Stimulated activated CD4-positive, alpha-beta T cell treated with anti-CD3 and anti-CD28 coated beads, Interleukin-12 subunit alpha, Interleukin-12 subunit beta, amount 100 ng/mL, for 24 hours (primary cell): ENCODE results near the gene MEGF9.
"Not testable (repeated sequence)": the region's sequence is repeated elsewhere in the genome, so short reads cannot be mapped to it uniquely, and the experiment has no call there.

Experiments used
- DNase-seq, 2 experiments: peaks; one replicate each; pipeline ENCODE4 v3.0.0-alpha.2; 2020; ENCODE audit warnings: low read depth in 2 of 2

Gene MEGF9

DNA sequence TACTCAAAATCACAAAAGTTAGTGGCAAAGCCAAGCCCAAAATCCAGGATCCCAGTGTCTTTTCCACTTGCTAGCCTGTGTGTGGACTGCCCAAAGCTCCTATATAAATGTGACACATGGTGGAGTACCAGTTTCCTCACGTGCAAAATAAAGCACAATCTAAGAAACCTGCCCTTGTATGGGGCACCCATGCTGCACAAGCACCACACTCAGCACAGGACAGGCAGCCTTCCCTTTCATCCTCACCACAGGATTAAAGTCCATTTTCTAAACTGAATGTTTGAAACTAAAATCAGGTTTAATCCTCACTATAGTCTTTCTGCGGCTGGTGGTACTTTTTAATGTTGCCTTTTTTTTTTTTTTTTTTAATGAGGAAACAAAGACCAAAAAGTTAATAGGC lies 139.8 kb downstream of the MEGF9 start:
- DNase-seq, result no peak

- no peak for DNase-seq
Measured at GRCh38 chr9:120572472-120572871, 141.8 kb downstream of the MEGF9 start.

- no peak for DNase-seq
Measured at GRCh38 chr9:120571443-120572257, 142.6 kb downstream of the MEGF9 start.

DNA sequence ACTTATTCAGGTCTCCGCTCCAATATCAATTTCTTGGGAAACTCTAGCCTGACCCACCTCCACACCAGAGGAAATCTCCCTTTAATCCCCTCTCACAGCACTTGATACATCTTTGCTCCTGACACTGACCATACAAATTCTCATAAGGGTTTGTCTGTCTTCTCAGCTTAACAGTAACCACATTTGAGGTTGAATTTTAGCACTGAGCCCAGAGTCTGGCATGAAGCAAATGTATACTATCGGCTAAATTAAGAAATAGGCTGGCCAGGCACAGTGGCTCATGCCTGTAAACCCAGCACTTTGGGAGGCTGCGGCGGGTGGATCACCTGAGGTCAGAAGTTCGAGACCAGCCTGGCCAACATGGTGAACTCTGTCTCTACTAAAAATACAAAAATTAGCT lies 144.0 kb downstream of the MEGF9 start:
- DNase-seq, result no peak

- DNase-seq, result no peak
Measured at GRCh38 chr9:120569556-120569955, 144.7 kb downstream of the MEGF9 start.

- no peak for DNase-seq
Measured at GRCh38 chr9:120568816-120569215, 145.5 kb downstream of the MEGF9 start.

DNA sequence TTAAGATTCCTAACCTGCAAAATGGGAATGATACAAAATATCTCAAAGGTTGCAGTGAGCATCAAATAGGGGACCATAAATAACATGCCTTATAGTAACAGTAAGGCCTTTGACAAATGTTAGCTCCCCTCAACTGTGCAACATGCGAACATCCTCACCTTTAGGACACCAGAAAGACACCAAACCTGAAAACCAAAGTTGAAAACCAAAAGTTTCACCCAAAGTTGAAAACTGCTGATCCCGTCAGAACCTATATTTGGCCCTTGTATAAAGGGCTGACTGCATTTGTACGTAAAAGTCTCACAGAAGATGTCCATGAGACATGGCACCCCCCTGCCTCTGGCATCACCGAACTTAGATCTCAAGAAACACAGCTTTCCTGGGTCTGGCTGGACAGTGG lies 146.4 kb downstream of the MEGF9 start:
- DNase-seq, result no peak

DNA sequence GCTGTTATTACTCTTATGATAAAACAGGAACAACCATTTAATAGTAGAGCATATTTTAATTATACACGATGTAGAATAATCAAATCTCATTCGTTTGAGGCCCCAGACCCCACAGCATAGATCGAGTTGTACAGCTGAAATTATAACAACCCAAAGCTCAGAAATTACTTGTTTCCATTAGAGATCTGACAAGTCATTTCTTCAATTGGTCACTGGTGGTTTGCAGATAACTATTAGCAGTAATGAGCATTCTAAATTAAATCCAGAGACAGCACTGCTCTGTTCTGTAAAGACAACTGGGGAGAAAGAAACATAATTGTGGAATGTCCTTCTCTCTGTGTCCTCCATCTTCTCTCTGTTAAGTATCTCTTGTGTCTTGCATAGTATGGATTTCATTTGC lies 147.2 kb downstream of the MEGF9 start:
- no peak for DNase-seq

- DNase-seq, result no peak
Measured at GRCh38 chr9:120564589-120564988, 149.7 kb downstream of the MEGF9 start.

GRCh38 chr9:120562861-120563443 lies 151.3 kb downstream of the MEGF9 start:
- no peak for DNase-seq

DNA sequence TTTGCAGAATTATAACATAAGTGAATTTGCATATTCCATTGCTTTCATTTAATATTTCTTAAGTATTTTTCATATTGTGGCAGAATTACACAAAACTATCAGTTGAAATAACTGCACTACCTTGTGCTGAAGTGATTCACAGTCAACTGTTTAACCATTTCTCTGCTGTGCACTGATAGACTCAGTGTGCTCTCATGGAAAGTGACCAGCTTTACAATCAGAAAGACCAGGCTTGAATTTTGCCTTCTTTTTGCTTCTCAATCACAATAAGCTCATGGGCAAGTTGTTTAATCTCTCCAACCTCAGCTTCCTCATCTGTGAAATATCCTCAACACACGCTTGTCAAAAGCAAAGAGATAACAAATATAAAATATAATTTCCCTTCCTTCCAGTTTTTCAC lies 152.6 kb downstream of the MEGF9 start:
- DNase-seq, result no peak

GRCh38 chr9:120559546-120559945 lies 154.7 kb downstream of the MEGF9 start:
- DNase-seq, result no peak

GRCh38 chr9:120558454-120558853 lies 155.8 kb downstream of the MEGF9 start:
- no peak for DNase-seq

DNA sequence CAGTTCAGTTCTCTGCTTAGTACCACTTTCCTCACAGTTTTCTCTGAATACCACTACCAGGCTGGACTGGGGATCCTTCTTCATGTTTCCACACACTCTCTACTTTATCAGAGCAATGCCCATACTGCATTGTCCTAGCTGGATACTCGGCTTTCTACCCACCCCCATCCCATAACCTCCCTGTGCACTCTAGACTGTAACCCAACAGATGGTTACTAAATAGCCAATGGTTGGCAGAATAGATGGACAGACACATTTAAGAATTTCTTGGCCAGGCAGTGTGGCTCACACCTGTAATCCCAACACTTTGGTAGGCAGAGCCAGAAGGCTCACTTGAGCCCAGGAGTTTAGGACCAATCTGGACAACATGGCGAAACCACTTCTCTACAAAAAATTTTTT lies 157.1 kb downstream of the MEGF9 start:
- DNase-seq, result no peak

DNA sequence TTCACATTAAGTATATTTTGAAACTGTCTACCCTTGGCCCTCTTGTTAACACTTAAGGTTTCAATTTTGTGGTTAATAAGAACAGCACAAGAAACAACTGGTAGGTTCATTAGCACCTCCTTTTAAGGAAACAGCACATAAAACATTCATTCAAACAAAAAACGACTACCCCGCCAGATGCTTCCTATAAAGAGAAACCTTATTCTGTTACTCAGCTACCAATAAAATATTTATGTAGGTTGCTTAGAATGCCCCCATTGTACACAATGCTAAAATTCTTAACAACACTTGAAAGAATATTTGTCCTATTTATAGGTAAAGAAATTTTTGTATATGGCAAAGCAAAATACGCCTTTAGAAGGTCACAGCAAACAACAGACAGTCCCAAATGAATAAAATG lies 157.5 kb downstream of the MEGF9 start:
- DNase-seq, result no peak

- DNase-seq, result no peak
Measured at GRCh38 chr9:120555839-120556238, 158.4 kb downstream of the MEGF9 start.

- not testable (repeated sequence) for DNase-seq
Measured at GRCh38 chr9:120552210-120552704, 162.0 kb downstream of the MEGF9 start.
